GM19467 (cell line): ENCODE data around the gene DMRT1.

Experiments
- ATAC-seq: cut with Tn5 transposase; IDR thresholded peaks from one replicate; pipeline ENCODE4 v1.9.1; 2021; ENCODE audit warnings: mild to moderate bottlenecking, moderate library complexity; ENCODE audit not compliant: unreplicated experiment

The DMRT1 gene

DNA sequence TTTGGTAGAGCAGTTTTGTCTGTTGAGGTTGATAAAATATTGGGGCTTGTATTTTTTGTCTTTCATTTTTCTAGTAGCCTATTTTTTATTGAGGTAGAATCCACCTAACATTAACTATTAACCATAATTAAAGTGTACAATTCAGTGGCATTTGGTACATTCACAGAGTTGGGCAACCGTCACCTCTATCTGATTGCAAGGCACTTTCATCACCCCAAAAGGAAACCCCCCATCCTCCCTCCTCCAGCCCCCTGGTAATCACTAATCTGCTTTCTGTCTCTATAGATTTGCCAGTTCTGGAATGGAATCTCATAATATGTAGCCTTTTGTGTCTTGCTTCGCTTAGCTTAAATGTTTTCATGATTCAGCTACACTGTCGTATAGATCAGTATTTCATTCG is 79.4 kb downstream of the DMRT1 start:
- no peak for ATAC-seq

DNA sequence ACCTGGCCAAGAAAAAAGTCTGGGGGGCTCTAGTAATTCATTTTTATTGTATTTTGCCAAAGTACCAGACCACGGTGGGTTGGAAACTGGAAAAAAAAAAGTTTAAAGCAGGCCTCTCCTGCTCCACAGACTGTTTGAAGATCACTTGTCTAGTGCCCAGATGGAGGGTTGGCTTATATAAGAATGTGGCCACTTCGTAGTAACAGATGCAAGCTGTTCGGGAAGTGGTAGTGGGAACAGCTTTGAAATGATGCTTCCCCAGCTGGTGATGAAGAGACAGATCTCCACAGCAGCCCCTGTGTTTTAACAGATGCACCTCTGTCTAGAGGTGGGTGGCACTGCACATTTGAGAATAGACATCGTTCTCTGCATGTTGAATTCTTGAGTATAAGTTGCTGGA is 80.7 kb downstream of the DMRT1 start:
- ATAC-seq, result no peak

DNA sequence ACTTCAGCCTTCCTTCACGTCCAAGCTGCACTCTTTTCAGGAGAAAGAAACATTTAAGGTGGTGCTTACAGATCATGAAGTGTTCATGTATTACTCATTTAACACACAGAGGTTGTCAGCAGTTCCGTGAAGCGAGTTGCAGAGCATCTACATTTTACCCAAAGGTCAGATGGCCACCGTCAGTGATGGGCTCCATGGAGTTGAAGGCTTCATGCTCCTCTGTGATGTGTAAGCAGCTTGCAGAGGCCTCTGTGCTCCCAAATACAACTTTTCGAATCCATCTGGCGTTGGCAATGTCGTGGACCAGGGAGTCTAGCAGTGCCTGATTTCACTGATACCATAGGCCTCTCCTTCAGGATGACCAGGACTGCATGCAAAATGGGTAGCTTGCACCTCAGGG is 81.2 kb downstream of the DMRT1 start:
- no peak for ATAC-seq

DNA sequence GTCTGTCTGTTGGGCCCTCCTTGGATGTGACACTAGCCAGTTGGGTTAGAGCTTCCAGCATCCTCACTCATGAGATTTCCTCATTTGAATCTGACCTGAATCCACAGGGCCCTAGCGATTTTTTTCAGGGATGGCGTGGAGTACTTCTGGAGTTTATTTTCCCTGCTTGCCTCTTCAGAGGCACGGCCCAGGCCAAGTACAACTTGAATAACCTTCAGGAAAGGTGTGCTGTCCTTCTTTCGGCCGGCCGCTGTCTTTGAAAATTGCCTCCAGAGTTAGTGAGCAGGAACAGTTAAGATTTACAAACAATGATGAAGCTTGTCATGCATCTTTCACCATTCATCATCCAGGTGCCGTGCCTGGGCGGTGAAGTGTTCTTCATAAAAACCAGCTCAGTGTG is 85.5 kb downstream of the DMRT1 start:
- no peak for ATAC-seq

DNA sequence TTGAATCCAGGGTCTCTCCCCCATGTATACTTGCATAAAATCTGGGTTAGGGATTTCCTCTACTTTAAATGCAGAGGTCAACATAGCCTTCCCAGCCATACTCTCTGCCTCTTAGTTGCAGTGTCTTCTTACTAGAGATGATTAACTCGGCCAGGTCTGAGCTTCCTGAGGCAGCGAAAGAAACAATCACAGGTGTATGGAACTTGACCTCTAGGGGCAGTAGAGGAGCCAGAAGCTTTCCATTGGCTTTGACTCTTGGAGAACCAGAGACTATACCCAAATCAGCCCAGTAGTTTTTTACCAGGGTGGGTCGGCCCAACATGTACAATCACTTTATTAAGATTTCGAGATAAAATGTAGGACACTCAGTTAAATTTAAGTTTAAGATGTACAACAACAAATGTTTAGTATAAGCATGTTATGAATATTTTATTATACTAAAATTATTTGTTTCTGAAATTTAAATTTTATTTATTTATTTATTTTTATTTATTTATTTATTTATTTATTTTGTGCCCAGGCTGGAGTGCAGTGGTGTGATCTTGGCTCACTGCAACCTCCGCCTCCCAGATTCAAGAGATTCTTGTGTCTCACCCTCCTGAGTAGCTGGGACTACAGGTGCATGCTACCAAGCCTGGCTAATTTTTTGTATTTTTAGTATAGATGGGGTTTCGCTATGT is 87.0 kb downstream of the DMRT1 start:
- ATAC-seq, result peak; percentile 92

DNA sequence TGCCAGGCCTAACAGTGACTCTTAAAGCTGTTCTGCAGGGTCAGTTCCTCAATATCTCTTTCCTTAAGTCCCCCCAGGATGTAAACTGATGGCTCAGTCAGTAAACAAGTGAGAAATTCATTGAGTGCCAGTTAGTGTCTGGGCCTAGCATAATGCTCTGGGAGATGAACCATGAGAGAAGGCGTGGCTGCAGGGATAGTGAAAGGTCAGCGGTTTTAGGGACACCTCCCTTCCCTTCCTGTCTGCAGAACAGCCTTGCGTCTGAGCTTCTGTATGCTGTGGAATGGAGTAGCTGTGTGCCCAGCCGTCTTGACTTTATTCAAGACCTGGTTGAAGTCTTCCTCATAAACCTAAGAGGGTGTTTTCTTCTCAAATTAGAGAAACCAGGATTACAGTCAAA is 88.2 kb downstream of the DMRT1 start:
- no peak for ATAC-seq

DNA sequence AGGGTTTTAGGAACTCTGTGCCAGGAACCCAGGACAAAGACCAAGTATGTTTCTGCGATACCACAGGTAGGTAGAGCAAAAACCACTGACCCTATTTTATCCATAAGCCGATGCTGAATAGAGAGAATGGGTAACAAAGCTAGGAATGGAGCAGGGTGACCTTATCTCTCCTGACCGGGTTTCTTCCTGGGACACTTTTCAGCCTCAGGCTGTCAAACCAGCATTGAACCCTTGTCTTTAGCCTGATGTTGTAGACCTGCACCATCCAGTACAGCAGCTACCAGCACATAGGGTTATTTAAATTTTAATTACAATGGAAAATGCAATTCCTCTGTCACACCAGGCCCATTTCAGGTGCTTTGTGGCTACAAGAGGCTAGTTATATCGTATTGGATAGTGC is 91.9 kb downstream of the DMRT1 start:
- no peak for ATAC-seq

DNA sequence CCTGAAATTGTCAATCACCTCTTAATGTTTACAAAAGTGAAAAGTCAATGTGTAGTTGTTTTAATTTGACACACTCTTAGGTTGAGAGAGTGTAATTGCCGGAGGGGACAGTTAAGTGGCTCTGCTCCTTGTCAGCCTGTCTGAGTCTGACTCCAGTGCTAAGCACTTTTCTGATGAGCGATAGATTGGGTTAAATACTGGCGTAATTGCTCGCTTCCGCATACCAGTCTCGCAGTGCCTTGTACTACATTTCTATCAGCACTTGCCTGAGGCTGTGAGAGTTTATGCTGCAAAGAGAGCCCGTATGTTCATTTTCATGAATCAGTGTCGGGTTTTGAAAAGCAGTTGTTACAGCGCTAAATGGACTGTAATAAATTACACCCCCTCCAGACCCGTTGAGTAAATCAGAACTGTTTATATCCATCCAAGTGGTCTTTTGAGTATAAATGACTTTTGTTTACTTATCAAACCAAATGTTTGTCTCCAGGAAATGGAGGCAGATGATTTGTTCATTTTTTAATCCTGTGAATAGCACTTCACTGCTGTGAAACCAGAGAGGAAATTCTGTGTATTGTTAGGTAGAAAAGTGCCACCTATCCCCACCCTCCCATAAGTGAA is 94.0 kb downstream of the DMRT1 start:
- ATAC-seq, result no peak

DNA sequence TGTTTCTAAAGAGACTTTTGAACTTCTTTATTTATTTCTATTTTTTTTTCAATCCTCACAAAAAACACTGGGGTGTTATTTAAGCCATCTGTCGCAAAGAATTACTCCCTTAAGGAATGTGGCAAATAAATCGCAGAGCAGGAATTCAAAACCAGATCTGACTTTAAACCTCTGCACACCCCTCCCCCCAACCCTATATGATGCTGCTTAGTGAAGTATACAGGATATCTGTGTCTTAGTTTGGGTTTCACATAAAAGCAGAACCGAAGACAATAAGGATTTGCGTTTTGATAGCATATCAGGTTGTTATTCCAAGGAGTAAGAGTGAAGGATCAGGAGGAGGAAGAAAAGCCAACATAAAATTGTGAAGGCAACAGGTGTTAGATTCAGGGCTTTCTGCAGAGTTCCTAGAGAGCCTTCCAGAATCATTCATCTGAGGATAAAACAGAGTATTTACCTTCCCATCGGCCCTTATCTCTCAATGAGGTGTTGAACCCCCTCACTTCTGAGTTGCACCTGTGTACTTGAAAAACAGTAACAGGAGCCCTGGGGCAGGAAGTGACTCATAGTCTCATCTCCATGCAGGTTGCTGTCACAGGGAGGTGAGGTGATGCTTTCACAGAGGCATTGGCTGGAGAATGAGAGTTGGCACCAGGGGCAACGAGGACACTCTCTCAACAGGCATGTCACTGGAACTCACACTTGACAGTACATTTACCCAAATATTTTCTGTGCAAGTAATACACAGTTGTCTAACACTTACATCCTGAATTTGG is 101.5 kb downstream of the DMRT1 start:
- no peak for ATAC-seq

DNA sequence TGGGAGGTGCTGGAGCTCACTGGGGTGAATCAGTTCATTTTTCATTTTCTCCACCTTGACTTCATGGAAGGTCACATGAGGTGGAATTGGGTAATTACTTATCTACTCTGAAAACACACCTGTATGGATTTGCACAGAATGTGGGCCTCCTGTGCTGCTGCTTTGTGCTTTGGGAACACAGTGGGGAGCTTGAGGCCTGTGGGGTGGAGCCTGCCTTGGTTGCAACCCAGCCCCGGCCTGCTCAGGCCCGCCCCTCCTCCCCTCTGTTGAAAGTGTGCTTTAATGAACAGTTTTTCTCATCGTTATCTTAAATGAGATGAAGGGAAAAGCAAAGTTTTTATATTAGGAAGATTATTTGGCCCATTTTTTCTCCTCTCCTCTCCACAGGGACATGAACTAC is 106.5 kb downstream of the DMRT1 start:
- no peak for ATAC-seq

DNA sequence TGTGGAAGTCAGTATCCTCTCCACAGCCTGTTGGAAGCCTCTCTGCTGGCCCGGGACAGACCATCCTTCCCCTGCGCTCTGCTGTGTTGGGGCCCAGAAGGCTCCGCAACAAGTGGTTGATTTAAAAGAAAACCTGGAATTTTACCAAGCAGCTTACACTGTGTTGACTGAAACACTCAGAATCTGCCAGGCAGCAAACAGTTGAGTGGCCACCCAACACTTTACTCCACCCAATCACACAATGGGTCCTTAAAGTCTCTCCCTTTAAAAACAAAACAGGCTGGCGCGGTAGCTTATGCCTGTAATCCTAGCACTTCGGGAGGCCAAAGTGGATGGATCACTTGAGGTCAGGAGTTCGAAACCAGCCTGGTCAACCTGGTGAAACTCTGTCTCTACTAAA is 107.0 kb downstream of the DMRT1 start:
- no peak for ATAC-seq

DNA sequence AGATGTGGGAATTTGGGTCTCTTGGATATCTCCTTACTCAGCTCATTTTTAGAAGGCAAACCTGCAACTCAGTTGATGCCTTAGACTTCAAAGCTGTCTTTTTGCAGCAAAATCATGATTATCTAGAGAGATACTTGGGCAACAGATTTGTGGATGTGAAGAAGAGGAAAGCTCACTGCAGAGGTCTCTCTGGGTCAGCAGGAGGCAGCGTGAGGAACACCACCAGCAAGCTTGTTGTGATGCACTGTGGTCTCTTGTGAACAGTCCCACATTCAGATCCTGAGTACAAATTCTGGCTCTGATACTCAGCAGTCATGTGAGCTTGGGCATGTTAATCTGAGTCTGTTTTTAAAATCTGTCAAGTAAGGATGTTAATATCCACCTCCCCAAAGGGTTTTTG is 108.6 kb downstream of the DMRT1 start:
- ATAC-seq, result no peak

DNA sequence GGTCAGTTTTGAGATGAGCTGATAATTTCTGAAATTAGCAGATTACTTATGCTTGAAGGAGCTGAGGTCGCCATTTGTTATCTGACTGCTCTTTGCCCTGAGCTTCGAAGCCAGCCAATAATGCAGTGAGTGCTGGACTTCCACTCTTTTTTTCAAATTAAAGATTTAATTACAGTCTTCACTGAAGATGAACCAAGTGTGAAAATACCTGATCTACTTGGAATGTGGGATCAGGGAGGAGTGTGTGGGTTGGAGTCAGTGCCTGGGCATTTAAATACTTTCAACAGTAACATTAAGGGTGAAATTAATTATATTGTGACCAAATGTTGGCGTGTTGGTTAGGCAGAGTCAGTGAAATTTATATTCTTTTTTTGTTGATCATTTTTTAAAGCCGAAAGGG is 111.0 kb downstream of the DMRT1 start:
- no peak for ATAC-seq

DNA sequence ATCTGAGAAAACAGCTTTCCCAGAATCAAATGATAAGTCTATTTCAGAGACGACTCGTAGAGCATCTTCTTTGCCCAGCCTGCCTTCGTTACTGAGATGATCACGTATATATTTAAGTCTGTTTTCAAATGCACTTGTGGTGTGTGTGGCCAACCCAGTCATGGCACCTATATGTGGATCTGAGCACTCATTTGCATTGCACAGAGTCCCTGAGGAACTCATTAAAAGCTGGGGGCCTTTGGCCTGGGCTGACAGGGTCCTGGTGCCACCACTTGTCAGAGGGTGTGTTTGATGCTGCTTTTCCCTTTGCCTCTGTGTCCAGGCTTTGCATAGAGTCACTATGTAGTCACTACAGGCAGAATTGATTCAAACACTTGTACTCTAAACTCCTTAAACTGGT is 117.6 kb downstream of the DMRT1 start:
- no peak for ATAC-seq

DNA sequence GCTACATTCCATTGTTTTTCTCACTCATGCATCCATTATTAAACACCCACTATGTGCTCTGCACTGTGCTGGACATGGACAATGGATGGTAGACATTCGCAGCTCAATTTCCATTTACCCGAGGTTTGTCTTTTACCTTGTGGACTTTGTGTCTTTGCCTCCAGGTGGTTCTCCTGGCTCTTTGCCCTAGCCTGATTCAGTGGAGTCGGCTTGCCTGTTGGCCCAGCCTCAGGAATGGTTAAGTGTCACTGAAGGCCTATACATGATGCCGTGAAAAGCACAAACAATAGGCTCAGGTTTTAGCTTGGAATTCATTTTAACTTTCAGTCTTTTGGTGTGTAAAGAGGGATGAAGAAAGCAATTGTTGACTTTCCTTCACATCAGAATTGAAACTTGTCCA is 118.4 kb downstream of the DMRT1 start:
- ATAC-seq, result no peak

DNA sequence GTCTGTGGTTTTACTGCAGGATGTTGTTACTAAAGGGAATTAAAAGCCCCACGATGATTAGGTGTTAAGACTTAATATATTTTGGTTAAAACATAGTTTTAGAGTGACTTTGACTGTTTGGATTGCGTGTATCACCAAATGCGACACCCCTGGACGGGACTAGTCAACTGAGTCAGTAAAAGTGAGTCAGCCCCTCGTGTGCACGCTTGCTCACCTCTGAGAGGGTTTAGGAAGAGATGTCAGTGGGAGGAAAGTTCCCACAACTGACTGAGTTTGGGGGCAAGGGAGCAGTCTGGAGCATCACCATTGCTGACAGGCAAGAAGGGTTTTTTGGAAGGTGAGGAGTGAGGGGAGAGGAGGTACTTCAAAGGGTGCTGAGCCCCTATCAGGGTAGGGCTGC is 120.5 kb downstream of the DMRT1 start:
- ATAC-seq, result no peak

DNA sequence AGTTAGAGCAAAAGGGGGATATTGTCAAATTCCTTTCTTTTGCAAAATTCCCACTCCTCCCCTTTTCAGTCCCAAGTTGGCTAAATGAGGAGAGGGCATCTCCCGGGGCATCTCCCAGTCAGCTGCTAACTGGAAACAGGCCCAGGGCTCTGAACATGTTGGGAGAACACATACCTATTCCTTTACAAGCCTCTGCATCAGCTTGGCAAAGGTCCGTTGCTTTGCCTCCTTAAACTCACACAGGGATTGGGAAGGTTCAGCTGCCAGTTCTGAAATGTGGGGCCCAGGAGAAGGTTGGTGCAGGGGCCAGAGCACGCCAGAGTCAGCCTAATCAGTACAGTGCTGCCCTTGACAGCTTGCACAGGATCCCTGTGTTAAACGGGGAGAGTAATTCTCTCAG is 124.0 kb downstream of the DMRT1 start:
- ATAC-seq, result no peak

DNA sequence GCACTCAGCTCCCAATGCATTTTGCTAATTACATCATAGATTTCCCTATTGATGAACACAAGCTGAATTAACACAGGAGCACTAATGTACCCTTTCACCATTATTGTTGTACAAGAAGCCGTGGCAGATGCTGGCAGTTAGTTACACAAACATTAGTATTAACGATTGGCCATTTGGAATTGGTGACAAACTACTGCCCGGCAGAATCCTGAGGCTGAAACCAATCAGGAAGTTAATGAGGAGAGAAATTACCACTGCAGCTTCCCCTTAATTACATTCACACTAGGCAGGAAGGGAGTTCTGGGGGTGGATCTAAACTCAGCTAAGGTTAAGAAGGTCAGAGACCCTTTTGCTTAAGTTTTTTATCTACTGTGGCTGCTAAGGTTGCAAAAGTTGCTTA is 125.4 kb downstream of the DMRT1 start:
- no peak for ATAC-seq

DNA sequence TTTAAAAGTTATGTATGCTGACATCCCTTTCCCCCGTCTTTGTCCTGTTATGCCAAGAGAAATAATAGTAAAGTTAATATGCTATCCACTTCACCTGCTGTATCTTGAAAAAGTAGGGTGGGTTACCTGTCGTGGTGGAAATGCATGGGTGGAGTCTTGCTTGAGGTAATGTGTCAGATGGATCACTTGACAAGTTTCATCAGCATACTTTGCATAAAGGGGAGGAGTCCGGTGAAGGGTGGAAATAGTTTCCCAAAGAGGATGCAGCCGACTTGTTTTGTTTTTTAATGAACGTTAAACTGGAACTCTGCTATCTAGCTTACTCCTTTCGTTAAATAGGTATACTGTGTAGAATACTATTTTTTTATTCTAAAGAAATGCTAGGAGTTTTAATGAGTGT is 125.9 kb downstream of the DMRT1 start:
- ATAC-seq, result no peak

DNA sequence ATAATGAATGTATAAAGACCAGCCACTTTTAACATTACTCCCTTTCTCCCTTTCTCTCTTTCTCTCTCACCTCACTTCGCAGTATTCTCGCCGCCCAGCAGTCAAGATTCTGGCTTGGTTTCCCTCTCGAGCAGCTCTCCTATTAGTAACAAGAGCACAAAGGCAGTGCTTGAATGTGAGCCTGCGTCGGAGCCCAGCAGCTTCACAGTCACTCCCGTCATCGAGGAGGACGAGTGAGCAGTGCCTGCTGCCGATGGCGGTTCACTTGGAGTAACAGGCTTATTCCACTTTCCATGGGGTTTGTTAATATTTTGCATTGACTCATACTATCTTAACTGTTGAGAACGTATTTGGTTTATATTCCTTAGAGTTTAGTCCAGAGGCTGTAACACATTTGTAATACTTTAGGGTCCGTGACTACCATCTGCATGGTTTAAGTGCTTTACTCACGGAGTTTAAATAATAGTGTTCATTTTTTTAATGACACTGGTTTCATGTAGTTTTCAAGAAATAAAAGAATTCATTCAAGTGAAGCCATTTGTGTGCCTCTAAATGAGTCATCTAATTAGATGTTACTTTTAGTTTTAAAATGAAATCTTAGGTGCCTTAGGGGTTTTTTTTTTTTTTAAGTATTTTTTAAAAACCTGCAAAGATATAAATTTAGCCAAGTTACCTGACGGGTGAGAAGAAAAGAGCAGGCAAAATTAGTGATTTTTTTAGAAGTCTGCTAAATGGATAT is 126.6 kb downstream of the DMRT1 start:
- no peak for ATAC-seq

DNA sequence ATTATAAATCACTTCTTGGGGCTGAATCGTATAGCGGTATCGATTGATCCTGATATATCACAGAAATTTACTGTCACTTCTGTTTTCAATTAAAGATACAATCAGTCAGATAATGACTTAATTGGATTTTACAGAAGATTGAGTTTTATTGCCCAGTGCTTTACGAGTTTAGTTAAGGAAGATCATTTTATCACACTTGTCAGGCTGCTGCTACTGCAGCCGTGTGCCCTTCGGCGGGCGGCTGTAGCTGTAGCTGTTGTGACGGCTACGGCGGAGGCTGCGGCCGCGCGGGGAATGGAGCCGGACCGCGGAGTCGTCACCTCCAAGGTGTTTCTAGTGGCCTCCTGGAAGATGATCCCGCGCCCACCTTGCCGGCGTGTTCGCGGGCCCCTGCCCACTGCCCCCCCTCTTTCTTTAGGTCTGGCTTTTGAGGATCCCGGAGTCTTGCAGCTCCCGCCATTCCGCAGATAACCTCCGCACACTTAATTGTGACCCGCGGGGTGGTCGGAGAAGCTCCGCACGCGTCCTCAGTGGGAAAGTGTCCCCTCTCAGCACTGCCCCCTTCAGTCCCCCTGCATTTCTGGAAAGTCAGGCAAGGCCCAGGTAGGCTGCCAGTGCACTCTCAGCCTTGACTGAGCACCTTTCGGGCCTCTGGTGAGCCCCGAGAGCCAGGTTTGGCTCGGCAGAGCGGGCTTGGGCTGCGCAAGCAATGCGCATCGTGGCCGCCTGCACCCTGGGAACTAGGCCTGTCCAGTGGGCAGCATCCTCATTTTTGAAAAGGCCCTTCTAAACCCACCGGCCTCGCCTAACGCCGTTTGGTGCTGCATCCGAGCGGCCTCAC is 128.0 kb downstream of the DMRT1 start:
- ATAC-seq, result no peak
